Spleen (tissue), 7 donors: Measurements from ENCODE around the gene FIG4.

Experiments used
- CTCF ChIP-seq, 11 experiments: fragments of 200-600 bp in 7 of 11; fragments of 450-650 bp in 4 of 11; sonication (generic) in 4 of 11; IDR thresholded peaks in 8 of 11; conservative IDR thresholded peaks in 3 of 11; 1 replicate in 7 of 11; 2 replicates in 4 of 11; pipeline versions ENCODE4 v1.4.0 to v1.8.0; 2016 to 2021; ENCODE audit warnings: antibody characterized with exemption in 11 of 11, inconsistent platforms in 4 of 11, mild to moderate bottlenecking in 1 of 11
- POLR2A ChIP-seq, 3 donors: fragments of 450-650 bp; IDR thresholded peaks; one replicate each; pipeline ENCODE4 v1.5.1; 2017; ENCODE audit warnings: antibody characterized with exemption in 3 of 3, mild to moderate bottlenecking in 1 of 3
- POLR2AphosphoS5 ChIP-seq, 3 donors: sonication (generic); formaldehyde crosslinking; IDR thresholded peaks; one replicate each; pipeline ENCODE4 v1.5.1; 2017; ENCODE audit warnings: antibody characterized with exemption in 3 of 3
- donor health status: DM: no; HTN: no; CAD: no; lungs with moderate emphysema.
- donor health status: DM: no; HTN: no; CAD: no.
- donor health status: DM: no; HTN: no; CAD: no.

- TF ChIP-seq CTCF (IDR thresholded peaks at IDR 0.05 in 8 of 11, conservative IDR thresholded peaks at IDR 0.05 in 3 of 11) (no peak), POLR2AphosphoS5 (IDR thresholded peaks at IDR 0.05) (no peak), POLR2A (IDR thresholded peaks at IDR 0.05) (no peak)
These were observed 22.0 kb downstream of the FIG4 start for GRCh38 chr6:109713097-109713496.
